Esophagus squamous epithelium (tissue), 4 donors: ENCODE results near the gene OR2F2.

ENCODE experiments used
- POLR2A ChIP-seq, 4 donors: fragments of 450-650 bp; IDR thresholded peaks; one replicate each; pipeline ENCODE4 v1.6.1; 2017; ENCODE audit warnings: antibody characterized with exemption in 4 of 4, mild to moderate bottlenecking in 4 of 4, moderate library complexity in 3 of 4
- TF ChIP-seq, protein P1 (sequence below), 6 experiments: fragments of 450-650 bp in 4 of 6; fragments of 200-600 bp in 2 of 6; sonication (generic) in 2 of 6; IDR thresholded peaks; one replicate each; pipeline ENCODE4 v1.5.1; 2016 to 2019; ENCODE audit warnings: antibody characterized with exemption in 6 of 6, mild to moderate bottlenecking in 4 of 6, moderate library complexity in 4 of 6

DNA sequence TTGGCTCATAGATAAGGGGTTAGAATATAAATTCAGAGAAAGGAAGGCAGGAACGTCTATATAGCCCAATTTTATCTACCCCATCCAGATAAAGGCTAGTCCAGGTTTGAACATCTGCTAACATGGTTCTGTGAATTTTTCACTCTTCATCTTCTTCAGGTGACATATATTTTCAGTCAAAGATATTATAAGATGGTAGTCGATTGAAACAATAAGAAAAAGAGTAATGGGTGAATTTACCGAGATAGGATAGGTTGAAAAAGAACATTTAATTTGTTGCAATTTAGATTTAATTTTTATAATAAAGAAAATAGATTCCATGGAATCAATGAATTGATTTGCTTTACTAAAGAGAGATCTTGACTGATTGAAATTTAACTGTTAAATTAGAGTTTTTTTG lies 19.5 kb downstream of the OR2F2 start, which contains the start of gene OR2F1:
- TF ChIP-seq, protein P1, sequence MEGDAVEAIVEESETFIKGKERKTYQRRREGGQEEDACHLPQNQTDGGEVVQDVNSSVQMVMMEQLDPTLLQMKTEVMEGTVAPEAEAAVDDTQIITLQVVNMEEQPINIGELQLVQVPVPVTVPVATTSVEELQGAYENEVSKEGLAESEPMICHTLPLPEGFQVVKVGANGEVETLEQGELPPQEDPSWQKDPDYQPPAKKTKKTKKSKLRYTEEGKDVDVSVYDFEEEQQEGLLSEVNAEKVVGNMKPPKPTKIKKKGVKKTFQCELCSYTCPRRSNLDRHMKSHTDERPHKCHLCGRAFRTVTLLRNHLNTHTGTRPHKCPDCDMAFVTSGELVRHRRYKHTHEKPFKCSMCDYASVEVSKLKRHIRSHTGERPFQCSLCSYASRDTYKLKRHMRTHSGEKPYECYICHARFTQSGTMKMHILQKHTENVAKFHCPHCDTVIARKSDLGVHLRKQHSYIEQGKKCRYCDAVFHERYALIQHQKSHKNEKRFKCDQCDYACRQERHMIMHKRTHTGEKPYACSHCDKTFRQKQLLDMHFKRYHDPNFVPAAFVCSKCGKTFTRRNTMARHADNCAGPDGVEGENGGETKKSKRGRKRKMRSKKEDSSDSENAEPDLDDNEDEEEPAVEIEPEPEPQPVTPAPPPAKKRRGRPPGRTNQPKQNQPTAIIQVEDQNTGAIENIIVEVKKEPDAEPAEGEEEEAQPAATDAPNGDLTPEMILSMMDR (IDR thresholded peaks at IDR 0.05) = no peak
- no peak for TF ChIP-seq POLR2A (IDR thresholded peaks at IDR 0.05)
